Caco-2 (cell line): ENCODE measurements around the gene COL24A1. TPM values are rescaled to one million over a fixed set of nuclear protein-coding genes. Genes with fewer than 3 reads are reported as not detected.

ENCODE experiments used
- BruUV-seq: library from RNA; stranded (reverse); fragments of 400-500 nt; replicated peaks from 2 replicates; lab custom pipeline; 2021; lab: Mats Ljungman, UMichigan
- CTCF ChIA-PET: fragments of 300-600 bp; sonication (Branson Sonifier 250); formaldehyde crosslinking; loops from one replicate; lab custom pipeline; 2022; ENCODE audit warnings: antibody characterized with exemption; lab: Charles Lee
- POLR2A ChIA-PET: fragments of 300-600 bp; sonication (Branson Sonifier 250); formaldehyde crosslinking; loops from one replicate; lab custom pipeline; 2022; ENCODE audit warnings: antibody characterized with exemption; lab: Charles Lee
- DNase-seq, 2 experiments: peaks; one replicate each; pipeline versions ENCODE4 v3.0.0 to v3.0.0-alpha.2; 2020 to 2022
- H3K27me3 ChIP-seq: replicated peaks from 2 replicates; pipeline ENCODE4 v1.6.0; 2011; ENCODE audit warnings: low read length; ENCODE audit not compliant: control insufficient read depth, insufficient read depth
- H3K36me3 ChIP-seq: 2 replicates; pipeline ENCODE4 v1.5.1; 2011; ENCODE audit warnings: low read length; ENCODE audit not compliant: control insufficient read depth, insufficient read depth
- H3K4me1 ChIP-seq: fragments of 250-450 bp; sonication (Bioruptor Pico); 2 replicates; pipeline ENCODE4 v1.5.1; 2020; ENCODE audit warnings: mild to moderate bottlenecking
- H3K4me3 ChIP-seq: 2 replicates; pipeline ENCODE4 v1.5.1; 2011; ENCODE audit warnings: low read depth, mild to moderate bottlenecking, control low read depth, low read length
- H3K9me3 ChIP-seq: fragments of 250-450 bp; sonication (Bioruptor Pico); 2 replicates; pipeline ENCODE4 v1.5.1; 2020; ENCODE audit warnings: mild to moderate bottlenecking, moderate library complexity
- H3K27ac Mint-ChIP-seq: one replicate; pipeline ENCODE4 v1.8.0; 2022; ENCODE audit warnings: mixed read lengths; ENCODE audit not compliant: unreplicated experiment
- H3K27me3 Mint-ChIP-seq: one replicate; pipeline ENCODE4 v1.8.0; 2022; ENCODE audit warnings: mixed read lengths; ENCODE audit not compliant: insufficient read depth, unreplicated experiment
- H3K36me3 Mint-ChIP-seq: one replicate; pipeline ENCODE4 v1.8.0; 2022; ENCODE audit warnings: mild to moderate bottlenecking, mixed read lengths; ENCODE audit not compliant: insufficient read depth, unreplicated experiment
- H3K4me1 Mint-ChIP-seq: one replicate; pipeline ENCODE4 v1.8.0; 2022; ENCODE audit warnings: low read depth, mixed read lengths; ENCODE audit not compliant: unreplicated experiment
- H3K4me3 Mint-ChIP-seq: one replicate; pipeline ENCODE4 v1.8.0; 2022; ENCODE audit warnings: mild to moderate bottlenecking, moderate library complexity, mixed read lengths; ENCODE audit not compliant: unreplicated experiment
- H3K9me3 Mint-ChIP-seq: one replicate; pipeline ENCODE4 v1.8.0; 2022; ENCODE audit warnings: mixed read lengths; ENCODE audit not compliant: unreplicated experiment
- intact Hi-C: fragments of 100-400 bp; cut with micrococcal nuclease; formaldehyde crosslinking; loops from one replicate; pipeline ENCODE4 v1.10.0; 2022; ENCODE audit not compliant: unreplicated experiment
- total RNA-seq: library from RNA; stranded (reverse); gene quantifications from 2 replicates; pipeline ENCODE4 v1.2.3, GENCODE V29; 2022
- TF ChIP-seq, protein P1 (sequence below), 2 experiments: fragments of 200-600 bp in 1 of 2; IDR thresholded peaks; 1 replicate in 1 of 2; 2 replicates in 1 of 2; pipeline versions ENCODE4 v1.5.1 to v1.8.0; 2011 to 2022; ENCODE audit warnings: antibody characterized with exemption in 1 of 2, control low read depth in 1 of 2, inconsistent platforms in 1 of 2, low read depth in 1 of 2, low read length in 1 of 2, mild to moderate bottlenecking in 1 of 2, moderate library complexity in 1 of 2; ENCODE audit not compliant: insufficient read depth in 1 of 2, severe bottlenecking in 1 of 2, unreplicated experiment in 1 of 2

Gene COL24A1
- total RNA-seq, 1 experiment from 2014 or later, result 0.07 TPM

DNA sequence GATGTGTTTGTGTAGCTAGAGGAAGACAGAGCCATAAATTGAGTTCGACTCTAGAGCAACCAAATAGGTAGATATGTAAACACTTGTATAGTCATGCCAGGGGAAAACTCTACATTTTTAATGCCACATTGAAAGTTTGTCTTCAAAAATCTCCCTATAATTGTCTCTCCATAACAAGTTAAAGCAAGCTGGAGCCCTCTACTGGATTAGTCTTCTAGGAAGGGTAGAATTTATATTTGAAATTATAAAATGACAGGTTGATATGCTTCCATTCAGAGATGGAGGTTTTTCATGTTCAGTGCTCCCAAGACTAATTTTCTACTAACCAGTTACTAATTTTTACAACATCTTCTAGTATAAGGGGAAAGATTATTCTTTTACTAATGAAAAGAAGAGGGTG, 13.1 kb upstream of the COL24A1 start:
- no peaks in the 10 kb centered on the region for H3K36me3 Mint-ChIP-seq
- H3K36me3 ChIP-seq, result no peaks in the 10 kb centered on the region
- H3K4me1 Mint-ChIP-seq, result no peaks in the 10 kb centered on the region
- H3K4me3 ChIP-seq, result no peak overlapping the region
- H3K4me1 ChIP-seq, result no peaks in the 10 kb centered on the region
- H3K27ac Mint-ChIP-seq, result no peak overlapping the region
- BruUV-seq, result no TSS peak
- H3K27me3 ChIP-seq, result no peaks in the 10 kb centered on the region
- TF ChIP-seq, protein P1, sequence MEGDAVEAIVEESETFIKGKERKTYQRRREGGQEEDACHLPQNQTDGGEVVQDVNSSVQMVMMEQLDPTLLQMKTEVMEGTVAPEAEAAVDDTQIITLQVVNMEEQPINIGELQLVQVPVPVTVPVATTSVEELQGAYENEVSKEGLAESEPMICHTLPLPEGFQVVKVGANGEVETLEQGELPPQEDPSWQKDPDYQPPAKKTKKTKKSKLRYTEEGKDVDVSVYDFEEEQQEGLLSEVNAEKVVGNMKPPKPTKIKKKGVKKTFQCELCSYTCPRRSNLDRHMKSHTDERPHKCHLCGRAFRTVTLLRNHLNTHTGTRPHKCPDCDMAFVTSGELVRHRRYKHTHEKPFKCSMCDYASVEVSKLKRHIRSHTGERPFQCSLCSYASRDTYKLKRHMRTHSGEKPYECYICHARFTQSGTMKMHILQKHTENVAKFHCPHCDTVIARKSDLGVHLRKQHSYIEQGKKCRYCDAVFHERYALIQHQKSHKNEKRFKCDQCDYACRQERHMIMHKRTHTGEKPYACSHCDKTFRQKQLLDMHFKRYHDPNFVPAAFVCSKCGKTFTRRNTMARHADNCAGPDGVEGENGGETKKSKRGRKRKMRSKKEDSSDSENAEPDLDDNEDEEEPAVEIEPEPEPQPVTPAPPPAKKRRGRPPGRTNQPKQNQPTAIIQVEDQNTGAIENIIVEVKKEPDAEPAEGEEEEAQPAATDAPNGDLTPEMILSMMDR (IDR thresholded peaks at IDR 0.05; ENCODE audit: insufficient read depth in 1 of 2, low read depth in 1 of 2, low read length in 1 of 2, severe bottlenecking in 1 of 2, unreplicated experiment in 1 of 2), result no peak
- no peak for DNase-seq
- ChIA-PET POLR2A (no interaction called here), CTCF (no interaction called here)
- H3K9me3 Mint-ChIP-seq, result peaks cover 9% of the 10 kb centered on the region
- no peak overlapping the region for H3K4me3 Mint-ChIP-seq
- intact Hi-C loops, result no loop called here
- no peaks in the 10 kb centered on the region for H3K9me3 ChIP-seq
- no peaks in the 10 kb centered on the region for H3K27me3 Mint-ChIP-seq

DNA sequence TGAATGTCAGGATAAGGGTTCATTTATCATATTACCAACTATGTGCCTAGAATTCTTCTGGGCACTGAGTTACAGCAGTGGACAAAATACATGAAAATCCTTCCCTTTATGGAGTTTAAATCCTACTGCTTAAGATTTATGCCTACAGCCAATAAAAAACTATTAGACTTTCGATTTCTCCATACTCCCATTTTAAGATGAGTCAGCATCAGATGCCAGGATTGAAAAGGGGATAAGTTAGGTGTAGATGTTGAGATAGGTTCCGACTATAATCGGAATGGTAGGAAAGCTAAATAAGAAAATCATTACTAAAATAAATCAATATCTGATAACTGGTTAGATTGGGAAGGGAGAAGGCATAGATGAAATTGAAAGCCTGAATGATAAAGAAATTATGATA, 3.2 kb upstream of the COL24A1 start:
- H3K36me3 Mint-ChIP-seq, result no peaks in the 10 kb centered on the region
- ChIA-PET POLR2A (no interaction called here), CTCF (no interaction called here)
- no peaks in the 10 kb centered on the region for H3K9me3 Mint-ChIP-seq
- H3K9me3 ChIP-seq, result no peaks in the 10 kb centered on the region
- H3K36me3 ChIP-seq, result no peaks in the 10 kb centered on the region
- DNase-seq, result no peak
- no peak overlapping the region for H3K4me3 ChIP-seq
- intact Hi-C loops, result no loop called here
- peaks cover 9% of the 10 kb centered on the region for H3K27me3 Mint-ChIP-seq
- H3K27ac Mint-ChIP-seq, result no peak overlapping the region
- no peaks in the 10 kb centered on the region for H3K27me3 ChIP-seq
- TF ChIP-seq, protein P1 (IDR thresholded peaks at IDR 0.05; ENCODE audit: insufficient read depth in 1 of 2, low read depth in 1 of 2, low read length in 1 of 2, severe bottlenecking in 1 of 2, unreplicated experiment in 1 of 2), result no peak
- no peaks in the 10 kb centered on the region for H3K4me1 ChIP-seq
- H3K4me1 Mint-ChIP-seq, result no peaks in the 10 kb centered on the region
- H3K4me3 Mint-ChIP-seq, result no peak overlapping the region
- BruUV-seq, result no TSS peak

DNA sequence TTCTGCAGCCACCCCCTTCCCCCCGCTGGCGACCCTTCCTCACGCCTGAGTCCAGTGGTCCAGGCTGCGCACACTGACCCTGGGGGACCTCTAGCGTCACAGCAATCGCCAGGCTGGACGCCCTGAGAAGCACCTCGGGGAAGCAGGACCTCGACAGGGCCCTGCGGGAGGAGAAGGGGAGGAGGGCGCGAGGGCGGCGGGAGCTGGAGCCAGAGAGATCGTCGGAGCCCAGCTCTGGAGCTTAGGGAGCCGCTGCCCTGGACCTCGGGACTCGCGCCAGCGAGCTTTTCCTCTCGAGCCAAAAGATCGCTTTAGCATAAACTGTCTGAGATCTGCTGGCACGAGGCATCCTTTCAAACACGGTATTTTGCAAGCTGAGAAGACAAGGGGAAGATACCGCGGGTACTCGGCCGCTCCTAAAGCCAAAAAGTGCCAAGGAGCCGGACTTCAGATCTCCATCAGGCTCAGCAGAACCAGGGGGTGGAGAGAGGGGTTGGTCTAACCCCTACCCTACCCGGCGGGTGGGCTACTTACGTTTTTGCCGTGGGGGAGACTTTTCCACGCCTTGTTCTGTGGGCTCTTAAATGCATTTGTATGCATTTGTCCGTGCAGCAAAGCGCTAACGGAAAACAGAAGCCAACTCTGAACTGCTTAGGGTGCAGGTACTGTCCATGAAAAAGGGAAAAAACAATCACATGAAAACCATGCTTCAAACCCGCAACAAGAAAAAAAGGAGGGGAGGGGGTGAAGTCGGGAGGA, 586 bp downstream of the COL24A1 start:
- intact Hi-C loops, result no loop called here
- no peaks in the 10 kb centered on the region for H3K4me1 ChIP-seq
- H3K36me3 ChIP-seq, result no peaks in the 10 kb centered on the region
- no peak overlapping the region for H3K4me3 ChIP-seq
- no peaks in the 10 kb centered on the region for H3K9me3 Mint-ChIP-seq
- H3K36me3 Mint-ChIP-seq, result no peaks in the 10 kb centered on the region
- H3K9me3 ChIP-seq, result no peaks in the 10 kb centered on the region
- H3K27me3 ChIP-seq, result no peaks in the 10 kb centered on the region
- no peak overlapping the region for H3K4me3 Mint-ChIP-seq
- no TSS peak for BruUV-seq
- H3K27ac Mint-ChIP-seq, result no peak overlapping the region
- TF ChIP-seq, protein P1 (IDR thresholded peaks at IDR 0.05; ENCODE audit: insufficient read depth in 1 of 2, low read depth in 1 of 2, low read length in 1 of 2, severe bottlenecking in 1 of 2, unreplicated experiment in 1 of 2), result no peak
- ChIA-PET CTCF (no interaction called here), POLR2A (no interaction called here)
- H3K27me3 Mint-ChIP-seq, result peaks cover 6% of the 10 kb centered on the region
- DNase-seq, result no peak
- no peaks in the 10 kb centered on the region for H3K4me1 Mint-ChIP-seq
